GM12872 (cell line): ENCODE measurements around the gene TASP1.

ENCODE experiments used
- TF ChIP-seq, protein P1 (sequence below): IDR thresholded peaks from 3 replicates; pipeline ENCODE4 v1.5.1; 2011; ENCODE audit warnings: low read depth, mild to moderate bottlenecking, low read length, moderate library complexity; ENCODE audit not compliant: insufficient read depth

The TASP1 gene

DNA sequence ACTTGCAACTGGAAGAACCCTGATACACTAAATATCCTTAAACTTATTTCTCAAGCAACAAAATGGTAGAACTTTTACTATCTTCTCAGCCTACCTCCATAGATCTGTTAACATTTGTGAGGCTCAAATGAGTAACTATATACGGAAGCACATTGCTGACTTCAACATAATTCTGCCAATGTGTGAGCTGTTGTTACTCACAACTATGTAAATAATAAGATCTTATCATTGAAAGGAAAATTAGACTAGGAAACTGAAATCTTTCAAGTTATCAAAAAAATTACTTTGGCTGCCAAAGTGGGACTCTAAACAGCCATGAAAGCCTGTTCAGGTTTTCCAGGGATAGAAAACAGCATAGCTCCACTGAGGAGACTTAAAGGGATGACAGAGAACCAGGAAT, 40.2 kb upstream of the TASP1 start:
- TF ChIP-seq, protein P1, sequence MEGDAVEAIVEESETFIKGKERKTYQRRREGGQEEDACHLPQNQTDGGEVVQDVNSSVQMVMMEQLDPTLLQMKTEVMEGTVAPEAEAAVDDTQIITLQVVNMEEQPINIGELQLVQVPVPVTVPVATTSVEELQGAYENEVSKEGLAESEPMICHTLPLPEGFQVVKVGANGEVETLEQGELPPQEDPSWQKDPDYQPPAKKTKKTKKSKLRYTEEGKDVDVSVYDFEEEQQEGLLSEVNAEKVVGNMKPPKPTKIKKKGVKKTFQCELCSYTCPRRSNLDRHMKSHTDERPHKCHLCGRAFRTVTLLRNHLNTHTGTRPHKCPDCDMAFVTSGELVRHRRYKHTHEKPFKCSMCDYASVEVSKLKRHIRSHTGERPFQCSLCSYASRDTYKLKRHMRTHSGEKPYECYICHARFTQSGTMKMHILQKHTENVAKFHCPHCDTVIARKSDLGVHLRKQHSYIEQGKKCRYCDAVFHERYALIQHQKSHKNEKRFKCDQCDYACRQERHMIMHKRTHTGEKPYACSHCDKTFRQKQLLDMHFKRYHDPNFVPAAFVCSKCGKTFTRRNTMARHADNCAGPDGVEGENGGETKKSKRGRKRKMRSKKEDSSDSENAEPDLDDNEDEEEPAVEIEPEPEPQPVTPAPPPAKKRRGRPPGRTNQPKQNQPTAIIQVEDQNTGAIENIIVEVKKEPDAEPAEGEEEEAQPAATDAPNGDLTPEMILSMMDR: no peak

DNA sequence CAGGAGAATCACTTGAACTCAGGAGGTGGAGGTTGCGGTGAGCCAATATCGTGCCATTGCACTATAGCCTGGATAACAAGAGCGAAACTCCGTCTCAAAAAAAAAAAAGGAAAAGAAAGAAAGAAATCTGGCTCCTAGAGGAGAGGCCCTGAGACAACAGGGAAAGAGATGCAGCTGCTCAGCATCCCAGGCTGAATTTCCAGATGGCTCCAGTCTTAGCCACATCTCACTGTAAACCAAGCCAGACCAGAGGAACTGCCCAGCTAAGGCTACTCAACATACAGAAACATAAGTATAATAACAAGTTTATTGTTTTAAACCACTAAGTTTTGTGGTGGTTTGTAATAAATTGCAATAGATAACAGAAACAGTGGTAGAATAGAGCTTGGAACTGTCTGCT, 38.5 kb upstream of the TASP1 start:
- TF ChIP-seq, protein P1: no peak

GRCh38 chr20:13676682-13677081, 38.0 kb upstream of the TASP1 start:
- TF ChIP-seq, protein P1: no peak

DNA sequence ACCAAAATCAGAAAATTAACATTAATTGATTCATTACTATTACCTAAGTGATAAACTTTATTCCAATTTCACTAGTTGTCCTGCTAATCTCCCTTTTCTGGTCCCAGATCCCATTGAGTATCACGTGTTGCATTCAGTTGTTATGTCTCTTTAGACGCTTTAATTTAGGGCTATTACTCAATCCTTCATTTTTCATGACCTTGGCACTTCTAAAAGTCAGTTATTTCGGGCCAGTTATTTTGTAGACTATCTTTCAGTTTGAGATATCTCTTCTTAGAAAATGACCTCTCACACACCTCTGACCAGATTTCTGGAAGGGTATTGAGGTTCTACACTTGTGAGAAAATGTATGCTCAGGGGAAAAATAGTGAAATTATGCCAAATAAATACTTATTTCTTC, 34.0 kb upstream of the TASP1 start:
- TF ChIP-seq, protein P1: no peak

DNA sequence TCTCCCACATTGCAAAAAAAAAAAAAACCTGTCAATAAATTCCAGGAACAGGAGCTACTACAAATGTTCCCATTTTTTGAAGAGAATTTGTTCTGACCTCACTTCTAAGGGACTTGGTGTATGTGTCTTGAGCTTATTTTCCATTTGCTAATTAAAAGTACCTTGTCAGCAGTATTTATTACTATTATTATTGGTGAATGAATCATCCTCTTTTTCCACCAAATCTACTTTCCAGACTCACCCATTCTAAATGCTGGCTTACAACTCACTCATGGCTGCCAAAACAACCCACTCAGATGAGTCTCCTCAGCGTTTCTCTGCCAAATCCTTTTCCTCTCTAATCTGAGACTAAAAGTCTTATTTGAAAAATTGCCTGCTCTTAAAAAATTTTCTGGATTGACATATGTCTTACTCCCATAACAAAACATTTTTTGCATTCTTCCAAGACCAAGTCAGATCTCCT, 33.2 kb upstream of the TASP1 start:
- TF ChIP-seq, protein P1: no peak

DNA sequence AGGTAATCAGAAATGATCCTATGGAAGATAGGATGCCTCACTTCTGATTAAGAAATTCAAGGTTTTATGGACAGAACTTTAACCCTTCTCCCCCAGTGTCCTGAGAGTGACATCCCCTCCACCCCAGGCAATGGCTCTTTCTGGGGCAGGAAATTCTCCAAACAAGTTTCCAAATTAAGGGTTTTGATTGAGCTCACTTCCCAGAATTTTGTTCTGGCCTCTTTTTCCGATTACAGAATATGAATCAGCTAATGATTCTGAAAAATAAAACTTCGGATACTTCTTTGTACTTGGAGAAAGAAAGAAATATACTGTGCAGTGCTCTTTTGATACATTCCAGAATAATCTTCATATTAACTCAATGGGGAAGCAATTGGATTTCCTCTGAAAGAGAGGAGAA, 32.8 kb upstream of the TASP1 start:
- TF ChIP-seq, protein P1: no peak

GRCh38 chr20:13670160-13670559, 31.4 kb upstream of the TASP1 start:
- TF ChIP-seq, protein P1: no peak
